Measurements from ENCODE around the gene ZEB1. TPM values are rescaled to one million over a fixed set of nuclear protein-coding genes. Genes with fewer than 3 reads are reported as not detected.
A peak's percentile ranks its signal among the peaks of the same experiment; 100 is the strongest.

ZEB1 gene
- total and polyA plus RNA-seq, 2 of the 4 experiments (the other 2 are of a cell fraction), result 23.7 to 108 TPM

DNA sequence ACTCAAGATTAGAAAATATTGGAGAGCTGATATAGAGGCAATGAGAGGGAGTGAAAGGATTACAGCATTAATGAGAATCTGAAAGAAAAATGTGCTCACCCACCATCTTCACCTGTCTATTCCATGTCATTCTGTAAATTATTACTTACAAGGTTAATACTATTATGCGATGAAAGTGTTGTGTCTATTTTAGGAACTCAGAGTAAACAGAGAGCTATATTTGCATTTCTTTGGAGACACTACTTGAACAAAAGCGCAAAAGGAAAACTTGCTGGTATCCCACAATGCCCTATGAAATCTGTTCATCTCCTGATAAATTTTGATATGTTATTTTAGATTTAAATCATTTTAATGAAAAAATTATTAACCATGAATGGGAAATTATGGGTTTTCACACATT is 196.1 kb downstream of the ZEB1 start:
- Histone ChIP-seq H4K5ac (ENCODE audit: low read depth, low read length) (no peak overlapping the region), H3K4me3 (ENCODE audit: insufficient read depth, low read depth, low read length) (no peak overlapping the region), H4K20me1 (ENCODE audit: insufficient read depth, low read length) (peaks cover 2% of the 10 kb centered on the region; the same call in 1 of the 2 replicates), H2BK15ac (ENCODE audit: low read depth, low read length) (no peak overlapping the region), H3K14ac (replicated peaks; ENCODE audit: low read depth, low read length) (no peak overlapping the region), H4K91ac (ENCODE audit: insufficient read depth, low read depth, low read length) (no peak overlapping the region), H3K9ac (ENCODE audit: low read depth, low read length) (no peak overlapping the region), H2AFZ (replicated peaks; ENCODE audit: low read length, poor library complexity) (no peak overlapping the region), H2BK5ac (ENCODE audit: low read depth, low read length, poor library complexity, severe bottlenecking) (peak overlapping the region; percentile 51), H3K27me3 (ENCODE audit: control insufficient read depth, insufficient read depth, low read length) (no peaks in the 10 kb centered on the region), H3K4me2 (ENCODE audit: low read depth, low read length) (no peak overlapping the region), H3K4ac (ENCODE audit: low read depth, low read length) (no peak overlapping the region), H3K27ac (ENCODE audit: insufficient read depth, low read length) (no peak overlapping the region), H2BK20ac (ENCODE audit: low read depth, low read length) (no peak overlapping the region), H4K8ac (ENCODE audit: low read depth in 2 of 2, low read length in 2 of 2) (no peak overlapping the region), H3K4me1 (ENCODE audit: control insufficient read depth, insufficient read depth, low read length) (no peaks in the 10 kb centered on the region), H3K23ac (ENCODE audit: low read depth, low read length) (no peak overlapping the region), H3K18ac (ENCODE audit: low read depth, low read length) (no peak overlapping the region), H2BK120ac (ENCODE audit: low read depth, low read length) (no peak overlapping the region), H2AK5ac (ENCODE audit: low read depth, low read length) (no peak overlapping the region), H3K56ac (ENCODE audit: extremely low read depth, insufficient read depth, low read length) (no peak overlapping the region), H2AK9ac (replicated peaks; ENCODE audit: low read depth, low read length, poor library complexity) (no peak overlapping the region), H3K79me1 (ENCODE audit: low read depth in 1 of 2, low read length in 2 of 2) (peaks cover 18 to 50% of the 10 kb centered on the region in 2 experiments), H3K9me1 (ENCODE audit: insufficient read depth, low read length) (peaks cover 3% of the 10 kb centered on the region), H3K36me3 (ENCODE audit: control insufficient read depth, insufficient read depth, low read length) (peaks cover 29% of the 10 kb centered on the region), H3K9me3 (ENCODE audit: control insufficient read depth, insufficient read depth, low read length) (no peaks in the 10 kb centered on the region)
- intact Hi-C loops (cut with micrococcal nuclease) (no loop called here), in situ Hi-C loops (cut with MboI; ENCODE audit: low sequenced_read_pairs) (no loop called here), dilution Hi-C loops (cut with HindIII; ENCODE audit: low sequenced_read_pairs, unreplicated experiment) (no loop called here)
- BruUV-seq (replicated peaks), result no TSS peak
- POLR2A ChIA-PET (ENCODE audit: unreplicated experiment), result no interaction called here
- CTCF ChIA-PET, result no interaction called here
- no peak for TF ChIP-seq CHD1 (IDR thresholded peaks at IDR 0.05; ENCODE audit: low read depth, low read length)
- TF ChIP-seq USF2 (IDR thresholded peaks at IDR 0.05; ENCODE audit: low read depth, low read length), result no peak
- no peak for TF ChIP-seq MXI1 (IDR thresholded peaks at IDR 0.05; ENCODE audit: borderline replicate concordance, low read depth, low read length)
- TF ChIP-seq RFX5 (IDR thresholded peaks at IDR 0.05; ENCODE audit: low read depth, low read length), result no peak
- TF ChIP-seq FOS (IDR thresholded peaks at IDR 0.05; ENCODE audit: low read depth, low read length), result no peak
- no peak for TF ChIP-seq POLR2A (IDR thresholded peaks at IDR 0.05; ENCODE audit: low read depth, low read length)
- no peak for TF ChIP-seq BHLHE40 (IDR thresholded peaks at IDR 0.05; ENCODE audit: low read depth, low read length)
- TF ChIP-seq CEBPB (IDR thresholded peaks at IDR 0.05; ENCODE audit: low read depth, low read length), result no peak
- no peak for TF ChIP-seq NFE2L2 (IDR thresholded peaks at IDR 0.05; ENCODE audit: low read depth, low read length)
- TF ChIP-seq RCOR1 (IDR thresholded peaks at IDR 0.05; ENCODE audit: insufficient replicate concordance, low read length), result no peak
- no peak for TF ChIP-seq CTCF (conservative IDR thresholded peaks at IDR 0.05; ENCODE audit: low read depth, low read length)
- TF ChIP-seq, protein P1, sequence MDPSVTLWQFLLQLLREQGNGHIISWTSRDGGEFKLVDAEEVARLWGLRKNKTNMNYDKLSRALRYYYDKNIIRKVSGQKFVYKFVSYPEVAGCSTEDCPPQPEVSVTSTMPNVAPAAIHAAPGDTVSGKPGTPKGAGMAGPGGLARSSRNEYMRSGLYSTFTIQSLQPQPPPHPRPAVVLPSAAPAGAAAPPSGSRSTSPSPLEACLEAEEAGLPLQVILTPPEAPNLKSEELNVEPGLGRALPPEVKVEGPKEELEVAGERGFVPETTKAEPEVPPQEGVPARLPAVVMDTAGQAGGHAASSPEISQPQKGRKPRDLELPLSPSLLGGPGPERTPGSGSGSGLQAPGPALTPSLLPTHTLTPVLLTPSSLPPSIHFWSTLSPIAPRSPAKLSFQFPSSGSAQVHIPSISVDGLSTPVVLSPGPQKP (IDR thresholded peaks at IDR 0.05; ENCODE audit: borderline replicate concordance, low read depth, low read length), result no peak
- no peak for DNase-seq
- WGBS, 2 experiments (ENCODE audit: extremely low coverage in 2 of 2, insufficient read length in 1 of 2), result no CpG with 5 or more reads among the region's 2 CpGs
- ATAC-seq (ENCODE audit: low read depth), result no peak
